Subcutaneous adipose tissue (tissue), 4 donors: ENCODE measurements around the gene PROKR1. TPM values are rescaled to one million over a fixed set of nuclear protein-coding genes. Genes with fewer than 3 reads are reported as not detected.

Experiments used
- total RNA-seq, 4 donors: library from RNA; depleted of rRNA; stranded (reverse); fragments of >200 nt; gene quantifications; one replicate each; pipeline ENCODE4 v1.1.0, GENCODE V29; 2016
- TF ChIP-seq, protein P1 (sequence below): fragments of 450-650 bp; IDR thresholded peaks from one replicate; pipeline ENCODE4 v1.5.1; 2016; ENCODE audit warnings: low read depth, mild to moderate bottlenecking, control low read depth, antibody characterized with exemption, moderate library complexity

PROKR1 gene
- total RNA-seq, 4 donors from 2014 or later, result under 0.01 to 0.65 (median 0.20) TPM

DNA sequence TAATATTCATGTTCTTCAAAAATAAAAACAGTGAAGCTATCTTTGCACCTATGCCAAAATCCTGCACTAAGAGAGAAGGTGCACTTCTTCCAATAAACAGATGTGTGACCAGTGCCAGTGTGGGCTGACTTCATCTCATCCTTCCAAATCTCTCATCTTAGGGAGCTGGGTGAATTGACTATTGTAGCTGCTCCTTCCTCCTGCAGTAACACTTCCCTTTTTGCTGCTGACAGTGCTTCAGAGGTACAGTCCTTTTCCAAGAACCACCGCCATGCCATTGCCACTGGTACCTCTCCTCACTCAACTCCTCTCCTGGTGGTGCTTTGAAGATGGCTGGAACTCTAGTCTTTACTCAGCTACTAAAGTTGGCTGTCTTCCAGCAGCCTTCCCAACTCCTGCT lies 49.1 kb downstream of the PROKR1 start:
- TF ChIP-seq, protein P1, sequence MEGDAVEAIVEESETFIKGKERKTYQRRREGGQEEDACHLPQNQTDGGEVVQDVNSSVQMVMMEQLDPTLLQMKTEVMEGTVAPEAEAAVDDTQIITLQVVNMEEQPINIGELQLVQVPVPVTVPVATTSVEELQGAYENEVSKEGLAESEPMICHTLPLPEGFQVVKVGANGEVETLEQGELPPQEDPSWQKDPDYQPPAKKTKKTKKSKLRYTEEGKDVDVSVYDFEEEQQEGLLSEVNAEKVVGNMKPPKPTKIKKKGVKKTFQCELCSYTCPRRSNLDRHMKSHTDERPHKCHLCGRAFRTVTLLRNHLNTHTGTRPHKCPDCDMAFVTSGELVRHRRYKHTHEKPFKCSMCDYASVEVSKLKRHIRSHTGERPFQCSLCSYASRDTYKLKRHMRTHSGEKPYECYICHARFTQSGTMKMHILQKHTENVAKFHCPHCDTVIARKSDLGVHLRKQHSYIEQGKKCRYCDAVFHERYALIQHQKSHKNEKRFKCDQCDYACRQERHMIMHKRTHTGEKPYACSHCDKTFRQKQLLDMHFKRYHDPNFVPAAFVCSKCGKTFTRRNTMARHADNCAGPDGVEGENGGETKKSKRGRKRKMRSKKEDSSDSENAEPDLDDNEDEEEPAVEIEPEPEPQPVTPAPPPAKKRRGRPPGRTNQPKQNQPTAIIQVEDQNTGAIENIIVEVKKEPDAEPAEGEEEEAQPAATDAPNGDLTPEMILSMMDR, result no peak

DNA sequence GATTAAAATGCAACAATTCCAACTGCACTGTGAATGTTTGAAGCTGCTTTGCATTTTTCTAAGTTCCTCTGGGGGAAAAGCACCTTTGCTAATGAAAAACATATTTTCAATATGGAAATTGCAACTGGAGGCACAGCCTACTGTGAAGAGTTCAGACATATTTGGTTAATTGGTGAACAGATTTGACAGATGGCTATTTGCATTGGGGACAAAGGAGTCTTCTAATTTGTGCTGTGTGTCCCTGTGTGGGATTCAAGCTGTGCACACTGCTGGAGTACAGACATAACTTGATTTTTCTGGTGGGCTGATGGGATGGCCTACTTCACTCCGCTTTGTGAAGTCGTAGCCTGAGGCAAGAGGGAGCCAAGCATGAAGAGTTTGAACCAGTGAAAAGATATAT lies 50.6 kb downstream of the PROKR1 start:
- TF ChIP-seq, protein P1, result no peak

DNA sequence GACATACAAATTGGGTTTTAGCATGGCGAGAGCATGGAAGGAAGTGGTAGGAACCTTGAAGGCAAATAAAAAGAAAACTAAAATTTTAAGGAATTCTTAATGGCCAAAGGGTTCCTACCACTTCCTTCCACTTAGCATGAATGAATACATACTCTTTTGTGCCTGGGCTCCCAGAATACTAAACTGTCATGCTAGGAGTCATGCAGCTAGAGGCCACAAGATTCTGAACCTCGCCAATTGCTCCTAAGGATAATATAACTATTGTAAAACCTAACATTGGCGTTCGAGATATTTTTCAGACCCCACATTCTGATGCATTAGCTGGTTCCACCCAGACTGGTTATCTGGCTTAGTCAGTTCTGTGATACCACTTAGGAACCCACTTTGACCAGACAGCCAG lies 52.6 kb downstream of the PROKR1 start:
- TF ChIP-seq, protein P1, result no peak

DNA sequence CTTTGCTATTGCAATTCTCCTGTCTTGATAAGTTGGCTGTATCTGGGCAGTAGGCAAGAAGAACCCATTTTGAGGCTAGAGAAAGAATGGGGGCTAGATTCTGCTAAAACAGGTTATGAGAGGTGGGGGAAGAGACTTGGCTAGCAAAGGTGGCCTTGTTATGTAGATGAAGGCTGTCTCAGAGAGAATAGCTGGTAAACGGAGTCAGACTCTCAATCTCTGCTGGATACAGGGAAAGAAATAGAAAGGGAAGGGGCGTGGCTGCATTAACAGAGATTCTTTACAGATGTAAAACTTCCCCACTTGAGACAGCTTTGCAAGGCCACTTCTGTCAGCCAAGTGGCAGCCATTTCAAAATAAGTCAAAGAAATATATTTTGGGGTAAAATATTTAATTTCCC lies 53.2 kb downstream of the PROKR1 start:
- TF ChIP-seq, protein P1, result no peak

DNA sequence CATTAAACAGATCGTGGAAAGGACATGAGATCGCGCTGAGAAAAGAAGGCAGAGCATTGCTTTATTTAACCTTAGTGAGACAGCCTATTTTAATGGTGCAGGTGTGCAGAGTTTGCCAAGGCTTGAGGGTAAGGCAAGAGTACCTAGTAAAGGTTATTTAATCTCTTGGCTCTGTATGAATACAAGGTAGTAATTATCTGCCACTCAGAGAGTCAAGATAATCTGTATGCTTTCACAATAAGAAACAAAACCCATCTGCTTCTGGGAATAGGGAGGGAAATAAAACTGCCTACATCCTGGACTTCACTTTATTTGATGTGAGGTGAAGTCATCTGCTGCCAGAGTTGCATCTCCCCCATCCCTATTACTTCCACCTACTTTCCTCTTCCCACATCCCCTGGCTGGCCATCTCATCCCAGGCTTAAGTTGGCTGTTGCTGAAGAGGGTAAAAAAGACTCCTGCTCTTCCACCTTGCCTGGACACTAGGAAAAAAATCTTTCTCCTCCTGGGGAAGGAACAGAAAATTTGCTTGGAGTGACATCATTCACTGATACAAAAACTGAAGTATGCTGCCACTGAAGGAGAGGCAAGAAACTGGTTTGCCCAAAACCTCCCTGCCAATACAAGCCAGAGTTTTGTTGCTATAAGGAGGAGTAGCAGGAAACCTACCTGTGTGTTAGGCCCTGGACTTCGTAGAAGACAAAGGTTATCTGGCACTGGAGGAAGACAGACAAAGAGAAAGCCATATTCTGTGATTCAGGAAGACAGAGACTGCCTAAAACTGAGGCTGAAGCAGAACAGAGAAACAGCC lies 55.4 kb downstream of the PROKR1 start:
- TF ChIP-seq, protein P1, result no peak

DNA sequence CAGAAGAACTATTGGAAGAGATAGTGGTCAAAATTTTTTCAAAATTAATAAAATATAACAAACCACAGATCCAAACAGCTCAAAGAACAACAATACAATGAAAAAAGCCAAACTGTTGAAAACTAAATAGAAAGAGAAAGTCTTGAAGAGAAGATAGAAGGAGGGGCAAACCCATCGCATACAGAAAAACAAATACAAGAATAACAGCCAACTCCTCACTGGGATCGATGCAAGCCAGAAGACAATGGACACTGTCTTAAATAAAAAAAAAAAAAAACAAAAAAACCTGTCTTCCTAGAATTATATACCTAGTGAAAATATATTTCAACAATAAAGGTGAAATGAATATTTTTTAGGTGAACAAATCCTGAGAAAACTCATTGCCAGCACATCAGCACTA lies 57.2 kb downstream of the PROKR1 start:
- TF ChIP-seq, protein P1, result no peak

DNA sequence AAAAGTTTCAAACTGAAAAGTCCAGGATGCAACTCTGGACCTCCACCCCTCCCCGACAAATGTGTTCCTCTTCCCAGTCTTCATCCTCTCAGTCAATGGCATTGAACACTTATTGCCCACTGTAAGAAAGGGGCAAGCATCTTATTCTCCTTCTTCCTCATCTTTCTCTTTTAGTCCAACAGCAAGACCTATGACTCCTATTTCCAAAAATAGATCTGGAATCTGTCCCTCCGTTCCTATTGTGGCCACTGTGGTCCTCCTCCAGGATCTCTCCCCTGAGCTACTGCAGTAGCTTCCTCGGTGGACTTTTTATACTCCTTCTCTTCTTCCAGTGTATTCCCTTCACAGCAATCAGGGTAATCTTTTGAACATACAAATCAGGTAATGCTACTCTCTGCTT lies 63.3 kb downstream of the PROKR1 start:
- TF ChIP-seq, protein P1, result no peak

Other genes starting within 250 kb of the PROKR1 start
- gene FBXO48, start 176.3 kb upstream of the PROKR1 start, total RNA-seq, result 1 to 10 TPM; 1.3 to 2.0 (median 1.8) TPM
- gene APLF, start 176.0 kb upstream of the PROKR1 start, total RNA-seq, result 10 to 100 TPM in 2 of 4 donors, 1 to 10 TPM in 2; 6.6 to 10.8 (median 10.1) TPM
- gene ARHGAP25, start 91.2 kb downstream of the PROKR1 start, total RNA-seq, result 10 to 100 TPM in 3 of 4 donors, 1 to 10 TPM in 1; 7.3 to 29.7 (median 14.3) TPM
- not detected for gene BMP10, start 227.8 kb downstream of the PROKR1 start, total RNA-seq